NCI-H146 (cell line): Measurements from ENCODE around the gene RAVER2.

Experiments
- DNase-seq: peaks from one replicate; lab custom pipeline; 2025; lab: John Stamatoyannopoulos, UW

Gene RAVER2

GRCh38 chr1:64878090-64878489, 133.2 kb downstream of the RAVER2 start:
- no peak for DNase-seq

DNA sequence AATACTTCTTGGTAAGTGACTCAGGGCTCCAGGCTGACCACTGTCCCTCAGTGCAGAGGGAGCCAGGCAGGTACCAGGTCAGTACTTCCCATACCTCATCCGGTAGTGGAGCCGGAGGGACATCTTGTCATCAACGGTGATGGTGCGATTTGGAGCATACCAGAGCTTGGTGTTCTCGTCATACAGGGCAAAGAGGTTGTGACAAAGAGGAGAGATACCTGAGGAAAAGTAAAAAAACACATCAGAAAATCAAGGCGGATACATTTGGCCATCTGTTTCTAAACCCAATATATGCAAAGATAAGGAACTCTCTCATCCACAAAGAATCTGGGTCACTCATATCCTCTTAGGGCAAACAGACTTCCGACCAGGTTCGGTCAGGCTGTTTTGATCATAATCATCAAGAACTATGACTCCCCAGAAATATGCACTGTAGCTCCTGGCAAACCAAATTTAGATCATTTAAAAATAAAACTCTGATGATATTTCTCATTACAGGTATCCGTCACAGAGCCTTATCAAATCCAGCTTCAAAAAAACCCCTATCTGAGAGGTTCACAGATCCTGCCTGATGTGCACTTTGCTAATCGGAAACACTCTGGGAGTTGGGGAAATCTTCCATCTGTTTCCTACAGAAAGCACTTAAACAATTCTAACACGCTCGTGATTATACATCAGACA, 134.2 kb downstream of the RAVER2 start:
- no peak for DNase-seq

GRCh38 chr1:64880449-64880848, 135.6 kb downstream of the RAVER2 start:
- DNase-seq = no peak

- DNase-seq = no peak
Observed at GRCh38 chr1:64881281-64881680, 136.4 kb downstream of the RAVER2 start.
